IMR-90 (cell line): Measurements from ENCODE around the gene SHLD3. TPM values are rescaled to one million over a fixed set of nuclear protein-coding genes. Genes with fewer than 3 reads are reported as not detected.
A peak's percentile ranks its signal among the peaks of the same experiment; 100 is the strongest.

Source experiments
- ATAC-seq: fragments of 200-7000 bp; cut with Tn5 transposase; 2 replicates; pipeline ENCODE4 v1.9.1; 2020; ENCODE audit warnings: low read depth, mild to moderate bottlenecking, moderate library complexity
- BruUV-seq: library from RNA; stranded (reverse); fragments of 400-500 nt; replicated peaks from 2 replicates; lab custom pipeline; 2021; lab: Mats Ljungman, UMichigan
- CTCF ChIA-PET: fragments of 300-600 bp; formaldehyde crosslinking; extraction: SDS; loops from one replicate; lab custom pipeline; 2021; ENCODE audit warnings: antibody characterized with exemption; lab: Yijun Ruan, JAX
- POLR2A ChIA-PET: fragments of 300-600 bp; sonication (Branson Sonifier 250); formaldehyde crosslinking; loops from one replicate; lab custom pipeline; 2022; ENCODE audit warnings: antibody characterized with exemption; ENCODE audit not compliant: unreplicated experiment; lab: Charles Lee
- DNase-seq: peaks from one replicate; pipeline ENCODE4 v3.0.0; 2013
- H2AFZ ChIP-seq: replicated peaks from 2 replicates; pipeline ENCODE3; 2013; ENCODE audit warnings: low read length, mild to moderate bottlenecking; ENCODE audit not compliant: poor library complexity
- H2AK5ac ChIP-seq: 2 replicates; pipeline ENCODE4 v1.6.1; 2013; ENCODE audit warnings: low read depth, low read length, inconsistent platforms
- H2AK9ac ChIP-seq: replicated peaks from 2 replicates; pipeline ENCODE3; 2013; ENCODE audit warnings: mild to moderate bottlenecking, low read depth, low read length, moderate library complexity; ENCODE audit not compliant: poor library complexity
- H2BK120ac ChIP-seq: 2 replicates; pipeline ENCODE4 v1.6.1; 2013; ENCODE audit warnings: low read depth, low read length, inconsistent platforms
- H2BK15ac ChIP-seq: 3 replicates; pipeline ENCODE4 v1.6.1; 2013; ENCODE audit warnings: low read depth, low read length, inconsistent platforms
- H2BK20ac ChIP-seq: 2 replicates; pipeline ENCODE4 v1.6.1; 2013; ENCODE audit warnings: low read depth, mild to moderate bottlenecking, inconsistent platforms, low read length, moderate library complexity
- H2BK5ac ChIP-seq: 2 replicates; pipeline ENCODE4 v1.6.1; 2013; ENCODE audit warnings: mild to moderate bottlenecking, low read depth, low read length, inconsistent platforms; ENCODE audit not compliant: poor library complexity, severe bottlenecking
- H3K14ac ChIP-seq: replicated peaks from 2 replicates; pipeline ENCODE4 v1.6.1; 2013; ENCODE audit warnings: low read depth, low read length, inconsistent platforms
- H3K18ac ChIP-seq: 2 replicates; pipeline ENCODE4 v1.6.1; 2013; ENCODE audit warnings: low read depth, low read length, control low read depth
- H3K23ac ChIP-seq: 2 replicates; pipeline ENCODE4 v1.6.1; 2013; ENCODE audit warnings: low read depth, low read length, inconsistent platforms
- H3K27ac ChIP-seq: 2 replicates; pipeline ENCODE4 v1.5.1; 2013; ENCODE audit warnings: mild to moderate bottlenecking, control low read depth, low read length; ENCODE audit not compliant: insufficient read depth
- H3K27me3 ChIP-seq: 2 replicates; pipeline ENCODE4 v1.6.1; 2013; ENCODE audit warnings: low read length; ENCODE audit not compliant: control insufficient read depth, insufficient read depth
- H3K36me3 ChIP-seq: 2 replicates; pipeline ENCODE4 v1.6.1; 2013; ENCODE audit warnings: low read length, mixed read lengths; ENCODE audit not compliant: control insufficient read depth, insufficient read depth
- H3K4ac ChIP-seq: 2 replicates; pipeline ENCODE4 v1.6.1; 2013; ENCODE audit warnings: low read depth, low read length, inconsistent platforms
- H3K4me1 ChIP-seq: 2 replicates; pipeline ENCODE4 v1.6.1; 2013; ENCODE audit warnings: low read length, mixed read lengths; ENCODE audit not compliant: control insufficient read depth, insufficient read depth
- H3K4me2 ChIP-seq: 2 replicates; pipeline ENCODE4 v1.6.1; 2013; ENCODE audit warnings: low read depth, mild to moderate bottlenecking, control low read depth, low read length, moderate library complexity
- H3K4me3 ChIP-seq: 2 replicates; pipeline ENCODE4 v1.5.1; 2013; ENCODE audit warnings: low read depth, mild to moderate bottlenecking, control low read depth, low read length, moderate library complexity; ENCODE audit not compliant: insufficient read depth
- H3K56ac ChIP-seq: 2 replicates; pipeline ENCODE4 v1.6.1; 2013; ENCODE audit warnings: low read length, inconsistent platforms; ENCODE audit not compliant: insufficient read depth; ENCODE audit errors: extremely low read depth
- H3K79me1 ChIP-seq, 2 experiments: 2 replicates each; pipeline ENCODE4 v1.6.1; 2013; ENCODE audit warnings: low read length in 2 of 2, inconsistent platforms in 1 of 2, low read depth in 1 of 2
- H3K9ac ChIP-seq: 2 replicates; pipeline ENCODE4 v1.6.1; 2013; ENCODE audit warnings: low read depth, low read length, control low read depth
- H3K9me1 ChIP-seq: 2 replicates; pipeline ENCODE4 v1.6.1; 2013; ENCODE audit warnings: low read length, inconsistent platforms; ENCODE audit not compliant: insufficient read depth
- H3K9me3 ChIP-seq: 2 replicates; pipeline ENCODE4 v1.6.1; 2013; ENCODE audit warnings: low read length; ENCODE audit not compliant: control insufficient read depth, insufficient read depth
- H4K20me1 ChIP-seq: 2 replicates; pipeline ENCODE4 v1.6.1; 2013; ENCODE audit warnings: low read length, inconsistent platforms; ENCODE audit not compliant: insufficient read depth
- H4K5ac ChIP-seq: 2 replicates; pipeline ENCODE4 v1.6.1; 2013; ENCODE audit warnings: mild to moderate bottlenecking, low read depth, low read length, control low read depth
- H4K8ac ChIP-seq, 2 experiments: 2 replicates each; pipeline ENCODE4 v1.6.1; 2013; ENCODE audit warnings: low read depth in 2 of 2, low read length in 2 of 2, control low read depth in 1 of 2, inconsistent platforms in 1 of 2
- H4K91ac ChIP-seq: 2 replicates; pipeline ENCODE4 v1.6.1; 2013; ENCODE audit warnings: low read depth, low read length, inconsistent platforms; ENCODE audit not compliant: insufficient read depth
- CEBPB ChIP-seq: IDR thresholded peaks from 2 replicates; pipeline ENCODE4 v1.6.1; 2012; ENCODE audit warnings: low read depth, low read length, improper control_type of control experiment
- SMC3 ChIP-seq: fragments of 150-350 bp; IDR thresholded peaks from 2 replicates; pipeline ENCODE4 v1.6.1; 2016; ENCODE audit warnings: low read depth, mild to moderate bottlenecking, antibody characterized with exemption, low read length, moderate library complexity
- dilution Hi-C: fragments of 300-500 bp; cut with HindIII; formaldehyde crosslinking; loops from one replicate; pipeline ENCODE4 v1.14.3; 2018; ENCODE audit warnings: low sequenced_read_pairs; ENCODE audit not compliant: unreplicated experiment
- in situ Hi-C: fragments of 300-500 bp; cut with MboI; formaldehyde crosslinking; loops from 3 replicates; pipeline ENCODE4 v1.14.3; 2019; ENCODE audit warnings: low sequenced_read_pairs, inconsistent platforms, mixed read lengths
- intact Hi-C: fragments of 100-400 bp; cut with micrococcal nuclease; formaldehyde crosslinking; loops from 2 replicates; pipeline ENCODE4 v1.10.0; 2022
- polyA plus RNA-seq, 3 experiments: library from polyadenylated mRNA; depleted of rRNA; stranded (reverse); fragments of >200 nt; gene quantifications; 2 replicates each; pipeline ENCODE4 v1.2.3, GENCODE V29; 2012; ENCODE audit warnings: low replicate concordance in 1 of 3
- total RNA-seq: library from RNA; depleted of rRNA; stranded (reverse); fragments of >200 nt; gene quantifications from 2 replicates; pipeline ENCODE4 v1.2.3, GENCODE V29; 2012

The SHLD3 gene
- total and polyA plus RNA-seq, 2 of the 4 experiments (the other 2 are of a cell fraction): 1.7 to 2.5 TPM

DNA sequence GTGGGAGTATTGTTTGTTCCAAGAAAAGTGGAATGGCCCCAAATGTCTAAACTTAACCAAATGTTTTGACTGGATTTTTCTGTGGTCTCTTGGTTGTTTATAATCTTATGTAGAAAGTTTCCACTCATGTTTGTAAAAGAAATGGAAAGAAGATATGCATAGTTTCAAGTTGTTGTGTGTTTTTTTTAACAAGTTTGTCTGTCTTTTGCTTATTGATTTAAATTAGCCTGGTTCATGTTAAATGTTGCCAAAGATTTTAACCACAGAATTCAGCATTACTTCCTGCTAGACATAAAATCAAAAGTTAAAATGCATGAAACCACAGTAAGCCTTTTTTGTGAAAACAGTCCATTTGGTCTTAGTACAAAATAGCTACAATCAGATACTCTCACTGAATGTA, 47.7 kb upstream of the SHLD3 start:
- Histone ChIP-seq H3K9me3 (no peaks in the 10 kb centered on the region), H3K23ac (no peak overlapping the region), H3K9me1 (peaks cover 2% of the 10 kb centered on the region), H2BK20ac (no peak overlapping the region), H3K27ac (no peak overlapping the region), H3K27me3 (no peaks in the 10 kb centered on the region), H3K18ac (no peak overlapping the region), H3K56ac (no peak overlapping the region), H3K36me3 (peaks cover 14% of the 10 kb centered on the region), H3K79me1 (peaks cover 15 to 28% of the 10 kb centered on the region in 2 experiments), H4K5ac (no peak overlapping the region), H2AK5ac (no peak overlapping the region), H3K14ac (no peak overlapping the region), H3K4me1 (no peaks in the 10 kb centered on the region), H2BK15ac (no peak overlapping the region), H3K4me2 (no peak overlapping the region), H3K9ac (no peak overlapping the region), H3K4me3 (no peak overlapping the region), H2BK5ac (no peak overlapping the region), H4K20me1 (no peaks in the 10 kb centered on the region), H2BK120ac (no peak overlapping the region), H3K4ac (no peak overlapping the region), H4K91ac (no peak overlapping the region), H2AFZ (no peak overlapping the region), H2AK9ac (no peak overlapping the region), H4K8ac (no peak overlapping the region)
- intact Hi-C loops: loop anchor here (10.0 kb wide), 1 partner anchor 762 kb away; no protein-coding TSS in a partner anchor
- ChIA-PET CTCF (no interaction called here), POLR2A (no interaction called here)
- in situ Hi-C loops: no loop called here
- dilution Hi-C loops: no loop called here
- TF ChIP-seq CEBPB: no peak
- no peak for TF ChIP-seq SMC3
- DNase-seq (peak; percentile 45), ATAC-seq (peak; percentile 66)
- BruUV-seq: no TSS peak
